ENCODE results near the gene CENPV. TPM values are rescaled to one million over a fixed set of nuclear protein-coding genes. Genes with fewer than 3 reads are reported as not detected.

The CENPV gene
- total RNA-seq, 3 donors from 2014 or later = 26.9 to 91.5 (median 50.1) TPM

GRCh38 chr17:16379654-16380053 lies 26.4 kb upstream of the CENPV start:
- intact Hi-C loops (cut with DNase I, micrococcal nuclease) = no loop called here
- no peaks in the 10 kb centered on the region for H3K9me3 ChIP-seq
- peaks cover 31% of the 10 kb centered on the region for H3K4me1 ChIP-seq (ENCODE audit: low read depth)
- H3K4me3 ChIP-seq = no peak overlapping the region
- TF ChIP-seq CTCF (IDR thresholded peaks at IDR 0.05) = no peak
- DNase-seq (no peak), ATAC-seq (no peak)
- no peaks in the 10 kb centered on the region for H3K36me3 ChIP-seq (ENCODE audit: low read depth)

GRCh38 chr17:16378636-16379282 lies 25.5 kb upstream of the CENPV start:
- peaks cover 39% of the 10 kb centered on the region for H3K4me1 ChIP-seq (ENCODE audit: low read depth)
- TF ChIP-seq CTCF (IDR thresholded peaks at IDR 0.05) = no peak
- no peaks in the 10 kb centered on the region for H3K36me3 ChIP-seq (ENCODE audit: low read depth)
- H3K4me3 ChIP-seq = no peak overlapping the region
- ATAC-seq = peak; percentile 49
- DNase-seq = peak; percentile 63 to 68 (median 66)
- no peaks in the 10 kb centered on the region for H3K9me3 ChIP-seq
- intact Hi-C loops (cut with DNase I, micrococcal nuclease) = no loop called here

GRCh38 chr17:16377941-16378341 lies 24.7 kb upstream of the CENPV start:
- no peak for ATAC-seq
- peaks cover 31% of the 10 kb centered on the region for H3K4me1 ChIP-seq (ENCODE audit: low read depth)
- peak in 1 of 3 donors; percentile 49 for DNase-seq
- H3K36me3 ChIP-seq (ENCODE audit: low read depth) = no peaks in the 10 kb centered on the region
- intact Hi-C loops (cut with DNase I, micrococcal nuclease) = no loop called here
- no peak for TF ChIP-seq CTCF (IDR thresholded peaks at IDR 0.05)
- H3K9me3 ChIP-seq = no peaks in the 10 kb centered on the region
- H3K4me3 ChIP-seq = no peak overlapping the region

GRCh38 chr17:16374146-16374938 lies 21.1 kb upstream of the CENPV start:
- ATAC-seq = peak; percentile 84
- Histone ChIP-seq H3K36me3 (ENCODE audit: low read depth) (no peaks in the 10 kb centered on the region), H3K4me1 (ENCODE audit: low read depth) (peaks cover 22% of the 10 kb centered on the region), H3K9me3 (no peaks in the 10 kb centered on the region), H3K4me3 (no peak overlapping the region)
- TF ChIP-seq CTCF (IDR thresholded peaks at IDR 0.05) = no peak
- intact Hi-C loops (cut with DNase I, micrococcal nuclease) = no loop called here
- DNase-seq = peak in 2 of 3 donors; percentile 42 to 53

GRCh38 chr17:16371742-16372141 lies 18.5 kb upstream of the CENPV start:
- ATAC-seq (peak; percentile 32), DNase-seq (no peak)
- peaks cover 11% of the 10 kb centered on the region for H3K4me1 ChIP-seq (ENCODE audit: low read depth)
- intact Hi-C loops (cut with DNase I, micrococcal nuclease) = no loop called here
- no peaks in the 10 kb centered on the region for H3K36me3 ChIP-seq (ENCODE audit: low read depth)
- no peaks in the 10 kb centered on the region for H3K9me3 ChIP-seq
- H3K4me3 ChIP-seq = no peak overlapping the region
- TF ChIP-seq CTCF (IDR thresholded peaks at IDR 0.05) = no peak
